HCEC 1CT (cell line): ENCODE results near the gene NEU2.
"Not testable (repeated sequence)": the region's sequence is repeated elsewhere in the genome, so short reads cannot be mapped to it uniquely, and the experiment has no call there.

ENCODE experiments used
- DNase-seq: peaks from one replicate; pipeline ENCODE4 v3.0.0-alpha.2; 2017

NEU2 gene

DNA sequence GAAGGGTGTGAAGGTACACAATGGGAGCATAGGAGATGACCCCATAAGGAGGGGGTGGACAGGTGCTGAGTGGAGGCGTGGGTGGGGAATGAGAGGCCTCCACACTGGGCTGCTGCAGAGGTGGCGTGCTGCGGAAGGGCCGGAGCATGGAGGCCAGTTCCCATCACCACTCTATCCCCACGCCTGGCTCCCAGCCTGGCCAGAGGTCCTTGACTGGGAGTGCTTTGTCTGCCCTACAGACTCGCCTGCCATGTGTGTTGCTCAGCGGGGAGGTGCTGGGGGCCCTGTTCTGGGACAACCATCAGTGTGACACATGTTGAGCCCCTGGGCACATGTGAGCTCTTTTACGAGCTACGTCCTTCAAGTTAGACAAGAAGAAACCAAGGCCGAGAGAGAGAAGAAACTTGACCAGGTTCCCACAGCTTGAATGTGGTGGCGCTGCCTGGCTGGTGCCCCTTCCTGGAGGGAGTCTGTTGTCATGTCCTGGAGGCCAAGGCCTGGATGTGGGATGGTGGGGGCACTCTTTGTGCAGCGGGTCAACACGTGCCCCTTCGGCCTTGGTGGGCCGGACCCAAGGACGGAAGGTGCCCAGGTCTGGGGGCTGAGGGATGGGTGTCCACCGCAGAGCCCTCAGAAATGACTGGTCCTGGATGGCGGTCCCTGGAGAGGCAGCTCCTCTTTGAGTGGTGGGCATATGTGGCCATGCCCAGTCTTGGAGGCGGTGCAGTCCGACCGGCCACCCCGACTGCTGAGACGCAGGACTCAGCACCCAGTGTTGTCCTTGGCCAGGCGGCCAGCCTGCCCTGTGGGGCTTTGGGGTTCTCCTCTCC is 26.5 kb downstream of the NEU2 start:
- no peak for DNase-seq

DNA sequence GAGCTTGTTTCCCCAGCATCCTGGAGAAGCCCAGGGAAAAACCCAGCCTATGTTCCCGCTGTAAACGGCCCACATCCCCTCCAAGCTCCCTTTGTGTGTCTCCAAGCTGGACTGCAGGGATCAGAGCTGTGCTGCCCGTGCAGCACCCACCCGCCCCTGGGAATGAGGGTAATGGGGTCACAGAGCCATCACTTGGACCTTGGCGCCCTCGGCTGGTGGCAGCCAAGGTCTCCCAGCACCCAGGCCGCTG is 27.0 kb downstream of the NEU2 start:
- DNase-seq: no peak

DNA sequence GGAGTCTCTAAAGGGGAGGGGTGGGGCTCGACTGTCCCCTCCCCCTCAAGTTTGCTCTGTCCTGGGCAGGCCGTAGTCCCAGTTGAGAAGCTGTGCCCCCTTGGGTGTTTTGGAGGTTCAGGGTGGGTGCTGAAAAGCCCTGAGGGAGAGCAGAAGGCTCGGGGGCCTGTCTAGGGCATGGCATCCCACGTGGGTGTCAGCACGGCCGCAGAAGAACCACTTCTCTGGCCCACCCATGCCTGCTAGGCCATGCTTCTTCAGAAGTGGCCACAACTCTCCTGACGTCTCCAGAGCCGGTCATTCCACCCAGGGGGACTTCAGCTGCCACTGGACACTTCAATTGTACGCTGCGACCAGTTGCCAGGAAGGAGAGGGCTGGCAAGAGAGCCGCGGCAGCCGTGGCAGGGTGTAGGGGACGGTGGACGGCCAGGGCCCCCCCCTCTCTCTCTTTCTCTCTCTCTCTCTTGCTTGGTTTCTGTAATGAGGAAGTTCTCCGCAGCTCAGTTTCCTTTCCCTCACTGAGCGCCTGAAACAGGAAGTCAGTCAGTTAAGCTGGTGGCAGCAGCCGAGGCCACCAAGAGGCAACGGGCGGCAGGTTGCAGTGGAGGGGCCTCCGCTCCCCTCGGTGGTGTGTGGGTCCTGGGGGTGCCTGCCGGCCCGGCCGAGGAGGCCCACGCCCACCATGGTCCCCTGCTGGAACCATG is 27.5 kb downstream of the NEU2 start, which contains the start of gene INPP5D:
Gene INPP5D, plus strand, starts transcription at position 546 of the 704 bp plus-strand sequence. Its CDS starts 137 bp downstream, at position 683.
- DNase-seq: no peak

DNA sequence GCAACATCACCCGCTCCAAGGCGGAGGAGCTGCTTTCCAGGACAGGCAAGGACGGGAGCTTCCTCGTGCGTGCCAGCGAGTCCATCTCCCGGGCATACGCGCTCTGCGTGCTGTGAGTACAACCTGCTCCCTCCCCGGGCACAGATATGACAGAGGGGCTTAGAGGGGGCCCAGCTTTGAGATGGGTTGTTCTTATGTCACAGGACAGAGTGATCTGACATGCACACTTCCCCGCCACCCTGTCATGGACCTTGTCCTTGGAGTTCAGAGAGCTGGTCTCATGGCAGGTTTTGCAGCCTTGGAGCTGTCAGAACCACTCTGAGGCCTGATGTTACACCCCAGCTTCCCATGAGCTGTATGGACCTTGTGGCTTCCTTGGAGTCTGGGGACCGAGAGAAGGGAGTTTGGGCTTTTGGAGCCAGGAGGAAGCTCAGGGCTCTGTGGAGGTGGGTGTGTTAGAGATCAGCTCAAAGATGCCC is 28.1 kb downstream of the NEU2 start:
- no peak for DNase-seq

DNA sequence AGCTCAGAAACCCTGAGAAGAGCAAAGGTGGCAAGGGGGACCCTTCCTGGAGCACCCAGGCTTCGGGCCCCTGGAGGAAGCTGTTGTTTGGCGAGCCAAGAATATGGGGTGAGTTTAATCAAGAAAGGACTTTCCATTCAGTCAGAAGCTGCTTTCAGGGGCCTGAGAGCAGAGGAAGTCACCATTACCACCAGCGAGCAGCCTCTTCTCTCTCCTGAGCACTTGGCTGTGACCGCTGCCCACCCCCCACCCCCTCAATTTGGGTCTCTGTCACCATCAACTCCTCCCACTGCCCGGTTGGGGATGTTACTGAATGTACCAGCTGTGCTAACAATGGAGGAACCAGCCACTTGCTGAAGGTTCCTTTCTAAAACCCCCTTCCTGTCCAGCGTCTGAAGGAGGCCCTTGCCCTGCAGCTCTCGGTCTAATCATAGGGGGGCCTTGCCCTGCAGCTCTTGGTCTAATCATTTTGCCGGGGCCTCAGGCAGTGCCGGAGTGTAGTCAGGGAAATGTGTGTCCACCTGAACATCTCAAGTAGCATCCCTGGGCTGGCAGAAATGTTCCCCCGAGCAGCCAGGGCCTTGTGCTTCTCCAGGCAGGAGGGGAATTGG is 28.6 kb downstream of the NEU2 start:
- no peak for DNase-seq

DNA sequence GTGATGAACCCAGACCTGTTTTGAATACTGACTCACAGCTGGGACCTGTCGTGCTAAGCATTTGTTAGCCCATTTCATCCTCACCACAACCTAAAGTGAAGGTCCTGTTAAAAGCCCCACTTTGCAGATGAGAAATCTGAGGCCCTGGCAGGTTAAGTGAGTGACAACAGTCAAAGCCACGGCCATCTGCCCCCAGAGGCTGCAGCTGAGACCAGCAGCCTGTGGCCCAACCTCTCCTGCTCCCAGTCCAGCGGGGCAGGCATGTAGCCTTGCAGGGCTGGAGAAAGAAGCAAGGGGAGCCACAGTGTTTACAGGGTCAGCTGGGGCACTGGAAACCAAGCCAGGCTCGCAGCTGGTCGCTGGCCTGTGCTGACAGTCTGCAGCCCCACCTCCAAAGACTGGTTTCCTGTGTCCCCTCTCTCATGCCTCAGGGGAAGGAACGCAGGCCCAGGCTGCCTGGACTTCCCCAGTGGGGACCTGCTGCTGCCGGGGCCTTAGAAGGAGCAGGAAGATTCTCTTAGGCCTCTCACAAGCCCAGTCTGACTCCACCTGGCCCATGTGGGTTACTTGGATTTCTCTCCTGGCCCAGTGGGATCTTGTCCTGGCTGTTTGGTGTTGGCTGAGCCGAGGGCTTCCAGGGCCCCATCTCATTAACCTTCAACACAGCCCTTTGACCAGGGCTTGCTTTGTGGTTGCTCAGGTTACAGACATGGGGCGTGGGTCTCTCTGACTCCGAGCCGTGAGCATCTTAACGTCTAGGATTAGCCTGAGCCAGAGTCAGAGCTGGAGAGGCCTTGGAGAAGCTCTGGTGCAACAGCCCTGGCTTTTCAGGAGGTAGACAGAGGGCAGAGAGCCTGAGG is 29.3 kb downstream of the NEU2 start:
- DNase-seq: peak; percentile 13

DNA sequence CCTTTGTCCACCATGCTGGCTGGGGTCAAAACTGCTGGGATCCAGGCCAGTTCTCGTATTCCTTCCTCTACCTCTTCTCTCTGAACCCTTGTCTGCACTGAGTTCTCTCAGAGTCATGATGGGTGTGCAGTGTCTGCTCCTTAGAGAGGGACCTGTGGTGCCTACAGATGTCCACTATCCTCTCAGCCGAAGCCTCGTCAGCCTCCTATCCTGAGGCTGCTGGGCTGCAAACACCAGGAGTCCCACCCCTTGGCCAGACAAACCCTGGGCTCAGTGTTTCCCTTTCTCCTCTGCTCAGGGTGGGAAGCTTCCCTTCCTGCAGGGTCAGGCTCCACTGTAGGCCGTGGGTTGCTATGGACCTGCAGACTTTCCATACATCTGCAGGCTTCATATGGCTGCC is 30.0 kb downstream of the NEU2 start:
- DNase-seq: no peak

DNA sequence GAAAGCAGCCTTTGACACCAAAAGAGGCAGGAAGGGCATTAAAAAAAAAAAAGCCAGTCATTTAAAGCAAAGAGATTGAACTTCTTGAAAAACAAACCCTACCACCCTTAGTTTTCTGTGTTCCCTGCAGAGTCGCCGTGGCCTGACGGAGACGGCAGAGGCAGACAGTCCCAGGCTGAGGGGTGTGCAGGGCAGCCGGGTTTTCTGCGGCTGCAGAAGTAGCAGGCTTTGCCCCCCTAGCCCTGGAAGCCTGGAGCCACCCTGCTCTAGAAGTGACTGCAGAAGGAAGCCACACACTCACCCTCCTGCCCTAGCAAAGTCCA is 30.4 kb downstream of the NEU2 start:
- no peak for DNase-seq

DNA sequence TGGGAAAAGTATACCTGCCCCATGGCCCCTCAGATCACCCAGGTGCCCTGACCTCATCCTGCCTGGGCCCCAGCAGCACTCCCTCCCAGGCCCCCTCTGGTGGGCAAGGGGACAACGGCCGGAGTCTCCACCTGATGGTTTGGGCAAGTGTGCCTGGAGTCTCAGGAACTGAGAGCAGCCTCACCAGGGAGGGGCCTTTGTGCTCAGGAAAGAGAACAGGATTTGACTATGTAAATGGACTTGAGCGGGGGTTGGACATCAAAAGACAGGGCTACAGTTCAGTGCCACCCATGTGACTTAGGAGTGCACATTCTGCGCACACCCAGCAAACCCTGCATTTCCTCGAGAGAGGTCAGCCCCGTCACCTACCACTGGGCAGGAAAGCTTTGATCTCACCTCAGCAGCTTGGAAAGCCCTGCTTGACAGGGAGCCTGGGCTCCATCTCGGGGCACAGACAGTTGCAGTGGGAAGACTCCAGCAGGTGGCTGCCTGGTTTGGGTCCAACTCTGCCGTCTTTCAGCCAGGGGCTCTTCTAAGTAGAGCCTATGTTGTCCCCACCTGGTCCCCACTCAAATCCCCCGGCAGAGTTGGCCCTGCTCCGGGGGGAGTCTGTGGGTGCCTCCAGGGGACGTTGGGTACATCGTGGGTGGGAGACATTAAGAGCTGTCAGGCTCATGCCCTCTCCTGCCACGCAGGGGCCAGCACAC is 30.9 kb downstream of the NEU2 start:
- DNase-seq: no peak

DNA sequence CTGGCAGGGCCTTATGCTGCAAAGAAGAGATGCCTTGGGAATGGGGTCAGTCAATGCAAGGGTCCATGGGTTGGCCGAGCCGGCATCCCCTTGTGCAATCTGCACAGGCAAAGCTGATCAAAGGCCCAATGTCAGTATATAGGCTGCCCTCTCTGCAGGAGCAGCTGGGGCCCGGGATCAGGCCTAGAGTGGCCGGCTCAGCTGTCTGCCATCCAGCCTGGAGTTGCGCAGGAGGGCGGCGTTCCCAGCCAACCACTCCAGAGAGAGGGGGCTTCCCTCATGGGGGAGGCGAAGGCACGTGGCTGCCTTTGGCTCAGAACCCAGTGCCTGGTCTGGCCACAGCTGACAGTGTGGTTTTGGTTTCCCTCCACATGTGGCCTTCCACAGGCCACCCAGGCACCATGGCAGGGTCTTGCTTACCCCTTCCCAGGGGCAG is 31.5 kb downstream of the NEU2 start:
- DNase-seq: no peak

DNA sequence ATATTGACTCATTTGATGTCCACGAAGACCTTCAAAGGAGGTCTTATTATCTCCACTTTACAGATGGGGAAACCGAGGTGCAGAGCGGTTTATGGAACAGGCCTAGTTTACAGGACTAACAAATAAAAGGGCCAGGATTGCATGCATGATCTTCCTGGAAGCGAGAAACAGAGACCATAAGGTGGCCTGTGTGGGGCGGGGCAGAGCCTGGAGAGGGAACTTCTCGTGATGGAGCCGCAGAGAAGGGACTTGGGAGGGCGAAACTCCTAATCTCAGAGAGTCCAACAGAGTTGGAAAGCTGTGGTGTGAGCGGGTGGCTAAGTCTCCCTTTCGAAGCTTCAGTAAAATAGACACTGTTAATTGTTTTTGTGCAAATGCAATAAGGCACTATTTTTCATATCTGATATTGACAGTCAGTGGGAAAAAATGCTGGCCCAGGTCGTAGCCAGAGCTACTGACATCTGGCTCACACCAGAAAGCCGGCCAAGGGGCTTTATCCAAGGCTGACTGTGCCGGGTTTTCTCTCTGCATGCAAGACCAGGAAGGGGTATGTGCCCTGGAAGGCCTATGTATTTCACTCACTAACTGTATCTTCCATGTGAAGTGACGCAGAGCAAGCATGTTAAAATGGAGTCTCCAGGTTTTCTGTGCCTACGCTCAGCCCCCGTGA is 32.2 kb downstream of the NEU2 start:
- DNase-seq: no peak

DNA sequence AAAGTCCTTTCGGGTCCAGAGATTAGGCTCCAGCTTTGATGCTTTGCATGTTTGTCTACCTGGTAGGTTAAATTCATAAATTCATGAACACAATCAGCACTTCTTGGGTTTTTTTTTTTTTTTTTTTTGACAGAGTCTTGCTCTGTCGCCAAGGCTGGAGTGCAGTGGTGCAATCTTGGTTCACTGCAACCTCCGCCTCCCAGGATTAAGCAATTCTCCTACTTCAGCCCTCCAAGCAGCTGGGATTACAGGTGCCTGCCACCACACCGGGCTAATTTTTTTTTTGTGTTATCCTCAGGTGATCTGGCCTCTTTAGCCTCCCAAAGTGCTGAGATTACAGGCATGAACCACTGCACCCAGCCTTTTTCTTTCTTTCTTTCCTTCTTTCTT is 32.7 kb downstream of the NEU2 start:
- DNase-seq: not testable (repeated sequence)

DNA sequence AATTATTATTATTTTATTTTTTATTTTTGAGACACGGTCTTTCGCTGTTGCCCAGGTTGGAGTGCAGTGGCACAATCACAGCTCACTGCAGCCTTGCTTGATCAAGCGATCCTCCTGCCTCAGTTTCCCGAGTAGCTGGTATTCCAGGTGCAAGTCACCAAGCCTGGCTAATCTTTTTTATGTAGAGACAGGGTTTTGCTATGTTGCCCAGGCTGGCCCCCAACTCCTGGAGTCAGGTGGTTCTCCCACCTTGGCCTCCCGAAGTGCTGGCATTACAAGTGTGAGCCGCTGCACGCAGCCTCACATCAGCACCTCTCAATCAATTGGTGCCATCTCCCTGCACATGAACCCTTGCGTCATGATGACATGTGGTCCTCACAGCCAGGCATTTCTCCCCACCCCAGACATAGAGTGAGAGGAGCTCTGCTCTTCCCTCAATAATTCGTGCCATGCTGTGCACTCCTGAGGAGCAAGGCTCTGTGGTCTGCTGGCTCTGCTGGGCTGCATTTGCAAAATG is 33.5 kb downstream of the NEU2 start:
- DNase-seq: no peak

DNA sequence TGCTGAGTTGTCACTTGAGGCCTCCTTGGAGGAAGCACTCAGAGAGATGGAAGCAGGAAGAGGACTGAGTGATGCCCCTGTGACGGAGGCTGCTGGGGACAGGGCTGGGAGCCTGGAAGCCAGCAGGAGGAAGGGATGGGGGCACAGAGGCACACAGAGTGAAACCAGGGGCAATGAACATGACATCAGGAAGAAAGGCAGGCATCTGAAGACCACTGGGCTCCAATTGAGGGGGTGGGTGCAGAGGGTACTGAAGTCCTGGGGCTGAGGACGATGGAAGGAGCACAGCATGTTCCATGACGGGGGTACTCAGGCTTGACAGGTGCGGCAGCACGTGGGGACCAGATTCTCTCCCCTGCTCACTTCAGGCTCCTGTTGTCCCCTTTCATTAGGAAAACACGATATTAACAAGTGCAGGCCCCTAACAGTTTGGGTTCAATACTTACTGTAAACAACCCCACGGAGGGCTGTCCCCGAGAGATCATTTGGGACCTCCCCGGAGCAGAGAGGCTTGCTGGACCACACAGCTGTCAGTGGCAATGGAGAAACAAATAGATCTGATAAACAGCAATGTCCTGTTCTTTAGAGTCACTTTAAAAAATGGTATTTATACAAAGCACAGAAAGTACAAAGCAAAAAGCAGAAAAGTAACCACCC is 36.4 kb downstream of the NEU2 start:
- DNase-seq: no peak

DNA sequence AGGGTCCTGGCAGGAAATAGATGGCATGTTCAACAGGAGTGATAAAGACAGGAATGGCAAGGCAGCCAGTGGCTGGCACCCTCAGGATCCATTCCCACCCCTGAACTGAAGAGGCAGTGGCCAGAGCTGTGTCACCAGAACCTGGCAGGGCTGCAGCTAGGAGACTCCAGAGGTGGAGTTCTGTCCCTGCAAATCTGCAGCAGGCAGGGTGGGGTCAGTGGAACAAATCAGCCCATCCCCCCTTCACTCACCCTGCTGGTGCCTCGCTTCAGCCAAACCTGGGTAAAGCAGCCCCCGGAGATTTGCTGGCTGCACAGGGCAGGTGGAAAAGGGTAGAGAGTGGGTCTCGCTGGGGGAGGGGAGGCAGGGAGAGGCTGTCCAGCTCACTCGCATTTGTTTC is 40.4 kb downstream of the NEU2 start:
- DNase-seq: no peak

DNA sequence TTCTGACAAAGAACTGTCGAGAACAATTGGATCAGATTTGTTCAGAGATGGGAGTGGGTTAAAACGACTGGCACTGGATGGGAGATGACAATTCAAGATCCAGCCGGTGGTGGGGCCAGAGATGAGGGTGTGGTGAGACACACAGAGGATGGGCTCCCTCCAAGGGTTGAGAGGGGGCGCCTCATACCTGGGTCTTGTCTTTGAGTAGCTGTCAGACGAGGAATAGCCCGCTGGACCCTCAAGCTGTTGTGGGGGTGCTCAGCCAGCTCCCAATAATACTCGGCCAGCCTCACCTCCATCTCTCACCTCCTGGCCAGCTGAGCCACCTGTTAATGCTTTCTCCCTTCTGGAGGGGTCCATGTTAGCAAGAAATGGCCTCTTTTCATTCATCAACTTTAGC is 41.6 kb downstream of the NEU2 start:
- DNase-seq: no peak

DNA sequence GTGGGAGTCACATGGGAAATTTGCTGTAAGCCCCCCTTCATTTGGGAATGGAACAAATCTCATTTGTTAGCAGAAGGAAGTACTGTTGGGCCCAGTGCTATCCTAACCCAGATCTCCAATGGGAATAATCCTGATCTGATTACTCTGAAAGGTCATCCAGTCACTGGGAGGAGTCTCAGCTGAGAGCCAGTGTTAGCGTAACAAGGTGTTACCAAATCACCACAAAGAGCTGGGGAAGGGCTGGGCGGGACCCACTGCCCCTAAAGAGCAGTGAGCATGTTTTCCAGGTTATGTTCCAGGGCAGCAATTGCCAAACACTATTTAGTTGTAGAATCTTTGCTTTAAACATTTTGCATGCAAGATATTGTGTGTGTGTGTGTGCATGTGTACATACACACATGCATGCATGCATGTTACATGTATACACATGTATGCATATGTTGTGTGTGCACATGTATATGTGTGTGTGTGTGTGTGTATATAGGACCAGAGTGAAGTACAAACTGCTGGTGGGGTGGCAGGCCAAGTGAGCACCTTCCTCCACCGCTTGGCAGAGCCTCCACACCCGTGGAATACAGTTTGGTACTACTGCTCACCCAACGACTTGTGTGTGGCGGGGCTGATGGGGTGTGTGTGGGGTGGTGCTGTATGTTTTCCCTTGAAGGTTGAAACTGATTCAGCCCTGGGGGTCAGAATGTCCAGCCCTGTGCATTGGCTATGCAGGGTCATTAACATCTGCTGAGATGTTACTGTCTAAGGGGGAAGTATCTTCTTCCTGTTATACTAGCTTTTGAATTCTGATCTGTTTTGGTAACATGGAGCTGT is 42.9 kb downstream of the NEU2 start:
- DNase-seq: no peak

DNA sequence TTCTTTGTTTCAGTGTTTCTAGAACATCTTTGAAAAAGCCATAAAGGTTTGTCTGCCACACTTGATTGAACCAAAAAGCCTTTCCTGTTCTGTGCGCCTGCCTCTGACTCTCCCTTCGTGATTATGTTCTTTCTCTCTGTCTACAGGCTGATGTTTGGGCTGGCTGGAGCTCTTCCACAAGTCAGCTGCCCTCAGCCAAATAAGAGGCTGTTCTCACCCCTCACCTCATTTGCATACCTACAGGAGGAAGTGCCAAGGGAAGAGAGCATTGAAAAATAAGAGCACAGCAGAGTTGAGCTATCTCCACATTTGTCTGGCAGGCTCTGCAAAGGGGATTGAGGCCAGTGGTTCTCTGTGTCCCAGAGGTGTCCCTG is 43.5 kb downstream of the NEU2 start:
- no peak for DNase-seq

DNA sequence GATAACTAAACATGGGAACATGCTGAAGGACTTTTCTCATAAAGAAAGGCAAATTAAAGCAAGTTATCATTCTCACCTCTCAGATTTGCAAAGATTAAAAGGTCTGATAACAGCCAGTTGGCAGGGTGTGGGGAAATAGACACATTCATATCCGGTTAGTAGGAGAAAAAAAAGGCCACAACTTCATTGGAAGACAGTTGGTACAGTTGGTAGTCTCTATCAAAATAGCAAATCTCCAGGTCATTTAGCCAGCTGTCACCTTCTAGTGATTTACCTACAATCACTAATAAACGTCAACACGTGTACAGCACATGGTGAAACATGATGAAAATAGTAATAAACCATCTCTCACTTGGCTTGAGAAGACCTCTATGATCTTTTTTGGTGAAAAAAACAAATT is 44.3 kb downstream of the NEU2 start:
- DNase-seq: no peak

DNA sequence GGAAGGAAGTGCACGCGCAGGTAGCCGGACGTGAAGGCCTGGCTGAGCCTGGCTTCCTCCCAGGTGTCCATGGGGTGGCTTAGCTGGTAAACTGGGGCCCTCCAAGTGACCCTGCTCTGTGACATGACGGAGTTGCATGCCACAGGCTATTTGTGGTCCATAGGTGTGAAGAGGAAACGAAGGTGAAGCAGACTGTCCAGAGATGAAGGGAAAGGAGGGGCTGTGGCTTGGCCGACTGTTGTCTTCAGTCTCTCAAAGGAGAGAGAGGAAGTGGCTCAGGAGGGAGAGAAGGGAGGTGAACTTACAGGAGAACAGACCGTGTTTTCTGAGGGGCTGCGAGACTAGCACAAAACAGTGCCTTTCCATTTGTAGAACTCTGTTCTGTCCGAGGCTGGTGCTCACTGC is 47.0 kb downstream of the NEU2 start:
- no peak for DNase-seq
